Heart left ventricle (tissue), 16 donors: Measurements from ENCODE around the gene EIPR1. TPM values are rescaled to one million over a fixed set of nuclear protein-coding genes. Genes with fewer than 3 reads are reported as not detected.
A peak's percentile ranks its signal among the peaks of the same experiment; 100 is the strongest.
"Not testable (repeated sequence)": the region's sequence is repeated elsewhere in the genome, so short reads cannot be mapped to it uniquely, and the experiment has no call there.

ENCODE experiments used
- ATAC-seq, 4 donors: fragments of 200-7000 bp; cut with Tn5 transposase; one replicate each; pipeline ENCODE4 v1.9.1; 2020 to 2022; ENCODE audit warnings: moderate library complexity in 4 of 4, mild to moderate bottlenecking in 3 of 4, moderate number of reproducible peaks in 1 of 4
- DNase-seq, 5 donors: peaks; one replicate each; pipeline ENCODE4 v3.0.0-alpha.2; 2020
- H3K27ac ChIP-seq, 12 donors: fragments of 200-600 bp; sonication (generic) in 4 of 12; one replicate each; pipeline versions ENCODE4 v1.5.0 to v1.8.0; 2016 to 2022; ENCODE audit warnings: mild to moderate bottlenecking in 2 of 12
- H3K27me3 ChIP-seq, 9 donors: fragments of 200-600 bp; sonication (generic) in 2 of 9; one replicate each; pipeline versions ENCODE4 v1.5.1 to v1.8.0; 2016 to 2022; ENCODE audit warnings: mild to moderate bottlenecking in 3 of 9
- H3K36me3 ChIP-seq, 9 donors: fragments of 200-600 bp; sonication (generic) in 2 of 9; one replicate each; pipeline versions ENCODE4 v1.5.0 to v1.8.0; 2018 to 2022; ENCODE audit warnings: mild to moderate bottlenecking in 2 of 9
- H3K4me1 ChIP-seq, 12 donors: fragments of 200-600 bp; sonication (generic) in 4 of 12; one replicate each; pipeline versions ENCODE4 v1.5.0 to v1.8.0; 2016 to 2022; ENCODE audit warnings: mild to moderate bottlenecking in 3 of 12
- H3K4me3 ChIP-seq, 12 donors: fragments of 200-600 bp; sonication (generic) in 4 of 12; one replicate each; pipeline versions ENCODE4 v1.5.0 to v1.8.0; 2017 to 2022; ENCODE audit warnings: mild to moderate bottlenecking in 9 of 12, moderate library complexity in 4 of 12
- H3K9me3 ChIP-seq, 12 donors: fragments of 200-600 bp; sonication (generic) in 4 of 12; one replicate each; pipeline versions ENCODE4 v1.5.0 to v1.8.0; 2016 to 2022; ENCODE audit warnings: mild to moderate bottlenecking in 1 of 12
- POLR2A ChIP-seq, 2 donors: fragments of 450-650 bp; IDR thresholded peaks; one replicate each; pipeline ENCODE4 v1.6.1; 2017; ENCODE audit warnings: antibody characterized with exemption in 2 of 2, mild to moderate bottlenecking in 2 of 2, moderate library complexity in 2 of 2
- WGBS, 4 donors: extraction: QIAGEN DNeasy Blood & Tissue Kit in 2 of 4; methylation state at CpG; one replicate each; pipeline versions ENCODE4 v1.1.5 to v1.1.7; 2013 to 2018; 5-methylcytosine and 5-hydroxymethylcytosine counted together
- intact Hi-C, 10 donors: fragments of 100-400 bp; cut with DNase I; formaldehyde crosslinking; loops; one replicate each; pipeline versions ENCODE4 v1.11.1 to v1.14.2; 2022
- polyA plus RNA-seq, 2 donors: library from polyadenylated mRNA; stranded (reverse); fragments of 200-250 nt; gene quantifications; one replicate each; pipeline ENCODE4 v1.2.3, GENCODE V29; 2013
- total RNA-seq, 9 donors: library from RNA; depleted of rRNA in 2 of 9; stranded (reverse); fragments of >200 nt in 2 of 9; fragmentation: NEBNext Ultra II Directional in 3 of 9; extraction: Animal tissue kit (Norgen Biotek cat#: 25700) in 3 of 9; gene quantifications; one replicate each; pipeline versions ENCODE4 v1.1.0 to v1.2.4, GENCODE V29; 2016 to 2023
- TF ChIP-seq, protein P1 (sequence below), 12 donors: fragments of 200-600 bp; sonication (generic) in 4 of 12; IDR thresholded peaks; one replicate each; pipeline versions ENCODE4 v1.5.0 to v1.8.0; 2018 to 2022; ENCODE audit warnings: antibody characterized with exemption in 12 of 12, mild to moderate bottlenecking in 5 of 12
- donor health status: ischemic (EF 13 %, LVEDD 7.1; RV severe dilation, severe dysfunction).
- donor health status: healthy with polysubstance abuse.
- donor health status: DM: no; HTN: yes; CAD: no.
- donor health status: DM: no; HTN: no; CAD: no.
- donor health status: ischemic (EF 25% LVEDD 6.9; RV normal size, moderate dysfunction).
- donor health status: ischemic (EF 25% LVEDD 5.7; RV mildly dilated, moderate dysfunction).
- donor health status: healthy.
- donor health status: DM: yes; HTN: yes; CAD: no.
- donor health status: ischemic (EF 35%, LVEDD 5.7; RV mildly dilated, moderate dysfunction).
- donor health status: nonischemic (EF 11% LVEDD 7.7; RV severe dilation, severe dysfunction).
- donor health status: DM: yes; HTN: yes; CAD: no.
- donor health status: PGD.
- donor health status: ischemic (EF 29% LVEDD 5.4; RV normal size, mild dysfunction).
- donor health status: nonischemic (EF 23%, LVEDD 6.1; RV moderate dilation, normal function).

EIPR1 gene
- total and polyA plus RNA-seq, 11 donors: 7.9 to 26.1 (median 13.3) TPM

DNA sequence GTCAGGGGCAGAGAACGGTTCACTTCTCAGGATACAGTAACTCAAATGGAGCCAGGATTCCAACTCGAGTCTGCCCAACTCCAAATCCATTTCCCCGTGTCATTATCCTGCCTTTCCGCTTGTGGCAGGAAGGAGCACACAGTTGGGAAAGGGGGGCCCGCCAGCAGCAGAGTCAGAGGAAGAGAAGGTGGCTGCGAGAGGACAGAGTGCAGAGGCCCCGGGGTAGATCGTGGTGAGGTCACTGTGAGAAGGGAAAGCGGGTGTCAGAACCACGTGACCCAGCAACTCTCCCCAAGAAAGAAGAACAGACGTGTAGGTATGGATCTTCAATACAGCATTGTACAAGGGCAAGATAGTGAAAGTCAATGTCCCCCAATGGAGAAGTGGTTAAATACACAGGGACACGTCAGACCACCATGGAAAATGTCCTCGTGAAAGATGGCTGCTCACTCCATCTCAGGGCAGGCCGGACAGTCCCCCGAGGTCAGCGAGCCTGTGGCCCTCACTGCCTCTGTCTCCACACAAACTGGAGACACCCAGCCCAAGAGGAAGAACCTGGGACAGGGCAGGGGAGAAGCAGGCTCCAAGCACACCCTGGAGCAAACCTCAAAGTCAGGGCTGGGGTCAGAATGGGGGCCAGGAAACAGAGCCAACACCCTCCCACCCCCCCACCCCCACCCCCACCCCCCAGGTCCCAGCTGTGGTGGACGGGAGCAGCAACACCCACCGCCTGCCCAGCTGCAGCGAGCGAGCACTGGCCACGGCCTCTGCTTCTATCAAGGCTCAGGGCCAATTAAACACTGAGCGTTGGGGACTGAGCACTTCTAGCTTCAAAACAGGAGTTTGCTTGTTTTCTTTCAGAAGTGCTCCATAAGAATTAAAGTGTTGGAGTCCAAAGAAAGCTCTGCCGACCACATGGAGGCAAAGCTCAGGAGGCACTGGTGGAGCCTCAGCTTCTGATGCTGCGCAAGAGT is 92.7 kb downstream of the EIPR1 start:
- no peaks in the 10 kb centered on the region for H3K9me3 ChIP-seq
- peaks cover 0 to 5% (median 0%) of the 10 kb centered on the region in 12 donors for H3K4me1 ChIP-seq
- WGBS, 4 donors: 72 to 83% (median 77%) methylated on average over 17 to 24 of the region's 24 CpGs
- no peak overlapping the region for H3K4me3 ChIP-seq
- no peak overlapping the region for H3K27ac ChIP-seq
- no peak for DNase-seq
- H3K36me3 ChIP-seq: no peaks in the 10 kb centered on the region
- ATAC-seq: no peak
- TF ChIP-seq POLR2A (IDR thresholded peaks at IDR 0.05): no peak
- TF ChIP-seq, protein P1, sequence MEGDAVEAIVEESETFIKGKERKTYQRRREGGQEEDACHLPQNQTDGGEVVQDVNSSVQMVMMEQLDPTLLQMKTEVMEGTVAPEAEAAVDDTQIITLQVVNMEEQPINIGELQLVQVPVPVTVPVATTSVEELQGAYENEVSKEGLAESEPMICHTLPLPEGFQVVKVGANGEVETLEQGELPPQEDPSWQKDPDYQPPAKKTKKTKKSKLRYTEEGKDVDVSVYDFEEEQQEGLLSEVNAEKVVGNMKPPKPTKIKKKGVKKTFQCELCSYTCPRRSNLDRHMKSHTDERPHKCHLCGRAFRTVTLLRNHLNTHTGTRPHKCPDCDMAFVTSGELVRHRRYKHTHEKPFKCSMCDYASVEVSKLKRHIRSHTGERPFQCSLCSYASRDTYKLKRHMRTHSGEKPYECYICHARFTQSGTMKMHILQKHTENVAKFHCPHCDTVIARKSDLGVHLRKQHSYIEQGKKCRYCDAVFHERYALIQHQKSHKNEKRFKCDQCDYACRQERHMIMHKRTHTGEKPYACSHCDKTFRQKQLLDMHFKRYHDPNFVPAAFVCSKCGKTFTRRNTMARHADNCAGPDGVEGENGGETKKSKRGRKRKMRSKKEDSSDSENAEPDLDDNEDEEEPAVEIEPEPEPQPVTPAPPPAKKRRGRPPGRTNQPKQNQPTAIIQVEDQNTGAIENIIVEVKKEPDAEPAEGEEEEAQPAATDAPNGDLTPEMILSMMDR (IDR thresholded peaks at IDR 0.05): no peak
- intact Hi-C loops: no loop called here
- no peaks in the 10 kb centered on the region for H3K27me3 ChIP-seq

DNA sequence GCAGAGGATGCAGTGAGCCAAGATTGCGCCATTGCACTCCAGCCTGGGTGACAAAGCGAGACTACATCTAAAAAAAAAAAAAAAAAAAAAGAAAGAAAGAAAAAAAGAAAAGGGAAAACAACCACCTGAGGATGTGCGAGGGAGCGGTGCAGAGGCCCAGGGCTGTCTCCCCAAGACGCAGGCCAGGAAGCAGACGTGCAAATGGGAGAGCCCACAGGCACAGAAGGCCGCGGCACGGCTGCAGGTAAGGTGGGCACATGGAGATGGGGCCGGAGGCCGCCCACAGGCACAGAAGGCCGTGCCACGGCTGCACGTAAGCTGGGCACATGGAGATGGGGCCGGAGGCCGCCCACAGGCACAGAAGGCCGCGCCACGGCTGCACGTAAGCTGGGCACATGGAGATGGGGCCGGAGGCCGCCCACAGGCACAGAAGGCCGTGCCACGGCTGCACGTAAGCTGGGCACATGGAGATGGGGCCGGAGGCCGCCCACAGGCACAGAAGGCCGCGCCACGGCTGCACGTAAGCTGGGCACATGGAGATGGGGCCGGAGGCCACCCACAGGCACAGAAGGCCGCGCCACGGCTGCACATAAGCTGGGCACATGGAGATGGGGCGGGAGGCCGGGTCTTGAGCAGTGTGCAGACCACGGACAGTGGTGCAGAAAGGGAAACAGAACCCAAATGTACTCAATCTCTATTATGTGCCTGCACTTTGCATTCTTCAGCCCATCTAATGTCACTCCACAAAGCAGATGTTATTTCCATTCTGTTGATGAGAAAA is 93.6 kb downstream of the EIPR1 start:
- DNase-seq, ATAC-seq, H3K27me3 ChIP-seq, H3K27ac ChIP-seq, intact Hi-C loops, H3K36me3 ChIP-seq, H3K9me3 ChIP-seq, H3K4me1 ChIP-seq, H3K4me3 ChIP-seq: not testable (repeated sequence)
- WGBS, 4 donors: 94 to 98% (median 96%) methylated on average over 21 to 35 of the region's 38 CpGs

DNA sequence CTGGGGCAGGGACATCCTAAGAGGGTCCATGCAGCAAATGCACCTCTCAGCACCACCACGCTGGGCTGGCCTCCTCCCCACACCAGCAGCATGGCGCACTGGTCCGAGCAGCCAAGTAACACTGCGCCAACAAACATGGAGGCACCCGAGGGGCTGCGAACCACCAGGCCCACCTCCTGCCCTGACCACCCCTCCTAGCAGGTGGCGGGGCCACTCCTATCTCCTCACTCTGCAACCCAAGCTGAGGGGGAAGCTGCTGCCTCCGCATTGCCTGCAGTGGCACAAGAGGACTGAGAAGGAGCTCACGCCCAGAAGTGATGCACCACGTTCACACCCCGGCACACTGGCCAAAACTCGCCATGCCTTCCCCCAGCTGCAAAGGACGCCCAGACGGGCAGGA is 94.4 kb downstream of the EIPR1 start:
- 93 to 94% (median 93%) methylated on average over 13 to 14 of the region's 14 CpGs for WGBS, 4 donors
- intact Hi-C loops: no loop called here
- Histone ChIP-seq H3K4me1 (peaks cover 0 to 5% (median 0%) of the 10 kb centered on the region in 12 donors), H3K27ac (peak overlapping the region in 5 of 12 donors; percentile 18 to 55 (median 33)), H3K9me3 (no peaks in the 10 kb centered on the region), H3K27me3 (no peaks in the 10 kb centered on the region), H3K4me3 (no peak overlapping the region), H3K36me3 (no peaks in the 10 kb centered on the region)
- ATAC-seq: no peak
- TF ChIP-seq, protein P1 (IDR thresholded peaks at IDR 0.05): no peak
- no peak for TF ChIP-seq POLR2A (IDR thresholded peaks at IDR 0.05)
- no peak for DNase-seq

DNA sequence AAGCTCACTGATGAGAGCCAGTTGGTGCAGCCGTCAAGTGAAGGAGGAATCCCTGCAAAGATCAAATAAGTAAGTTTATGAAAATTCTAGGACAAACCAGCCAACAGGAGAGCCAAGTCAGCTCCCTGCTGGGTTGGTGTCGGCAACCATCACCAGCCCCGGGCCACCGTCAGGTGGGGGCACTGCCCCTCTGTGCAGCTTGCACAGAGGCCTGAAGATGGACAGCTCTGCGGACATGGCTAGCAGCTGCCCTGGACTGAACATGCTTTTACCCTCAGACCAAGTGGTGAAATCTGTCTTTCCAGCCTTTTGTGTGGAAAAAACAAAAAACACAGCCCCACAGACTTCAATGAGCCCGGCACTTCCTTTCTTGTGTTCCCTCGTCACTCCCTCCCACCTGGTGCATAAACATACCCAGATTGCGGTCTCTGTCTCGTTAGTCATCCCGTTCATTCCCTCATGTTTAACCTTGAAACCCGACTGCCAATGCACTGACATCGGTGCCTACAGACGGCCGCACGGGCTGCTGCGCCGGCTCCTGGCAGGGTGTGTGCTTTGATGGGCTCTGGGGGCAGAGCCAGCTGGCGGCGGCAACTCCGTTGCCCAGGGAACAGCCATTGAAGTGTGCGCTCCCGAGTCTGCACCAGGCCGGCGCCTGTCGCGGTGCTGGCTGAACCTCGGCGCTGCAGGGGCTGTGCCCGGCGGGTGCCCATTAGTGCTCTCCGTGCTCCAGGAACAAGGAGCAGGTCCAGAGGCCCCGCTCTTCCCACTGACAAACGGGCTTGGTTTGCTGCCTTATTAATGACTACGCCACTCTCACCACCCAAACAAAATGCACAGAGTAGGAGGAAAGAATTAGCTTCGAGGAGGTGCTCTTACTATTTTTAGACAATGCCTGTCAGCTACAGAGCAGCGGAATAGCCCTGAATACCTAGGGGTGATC is 95.3 kb downstream of the EIPR1 start:
- H3K27me3 ChIP-seq: no peaks in the 10 kb centered on the region
- no peak for TF ChIP-seq POLR2A (IDR thresholded peaks at IDR 0.05)
- TF ChIP-seq, protein P1 (IDR thresholded peaks at IDR 0.05): no peak
- ATAC-seq (peak; percentile 96 to 98 (median 97)), DNase-seq (peak; percentile 49 to 76 (median 66))
- H3K9me3 ChIP-seq: no peaks in the 10 kb centered on the region
- no peaks in the 10 kb centered on the region for H3K36me3 ChIP-seq
- peak overlapping the region in 8 of 12 donors; percentile 13 to 55 (median 34) for H3K27ac ChIP-seq
- WGBS, 4 donors: 69 to 73% (median 71%) methylated on average over 33 to 36 of the region's 36 CpGs
- intact Hi-C loops: no loop called here
- peak overlapping the region in 2 of 12 donors; percentile 22 to 30 for H3K4me3 ChIP-seq
- peaks cover 0 to 5% (median 0%) of the 10 kb centered on the region in 12 donors for H3K4me1 ChIP-seq
